Measurements from ENCODE around the gene CREB5.

Gene CREB5

DNA sequence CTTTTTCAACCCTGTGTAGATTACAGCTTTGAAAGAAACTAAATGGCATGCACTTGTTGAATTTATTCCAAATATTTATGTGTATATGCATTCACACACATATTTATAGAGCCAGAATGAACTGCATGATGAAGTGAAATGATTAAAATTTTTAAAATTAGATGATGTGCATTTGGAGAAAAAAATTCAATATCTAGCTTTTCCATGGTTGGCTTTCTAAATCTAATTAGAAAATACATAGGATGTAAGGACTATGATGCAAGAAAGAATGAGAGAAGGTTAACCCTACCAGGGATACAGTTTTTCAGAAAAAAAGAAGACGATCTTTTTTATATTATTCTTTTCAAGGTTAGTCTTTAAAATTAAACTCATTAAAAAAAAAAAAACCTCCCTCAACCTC is 341.3 kb downstream of the CREB5 start:
- Histone ChIP-seq H3K27me3 (ENCODE audit: insufficient read depth, low read length, poor library complexity) (no peaks in the 10 kb centered on the region), H3K27ac (ENCODE audit: low read length) (no peak overlapping the region), H3K36me3 (ENCODE audit: insufficient read depth, low read length) (no peaks in the 10 kb centered on the region), H3K4me1 (ENCODE audit: insufficient read depth, low read length) (no peaks in the 10 kb centered on the region), H3K9ac (ENCODE audit: low read depth, low read length) (no peak overlapping the region), H3K9me3 (ENCODE audit: insufficient read depth, low read length, severe bottlenecking) (no peaks in the 10 kb centered on the region), H4K20me1 (ENCODE audit: insufficient read depth, low read length) (no peaks in the 10 kb centered on the region), H2AFZ (ENCODE audit: low read depth, low read length) (no peak overlapping the region), H3K4me2 (ENCODE audit: insufficient read depth, low read length) (no peak overlapping the region), H3K79me2 (ENCODE audit: insufficient read depth, low read length) (no peaks in the 10 kb centered on the region), H3K4me3 (ENCODE audit: low read depth in 1 of 2, low read length in 2 of 2) (no peak overlapping the region)
- no peak for DNase-seq
- TF ChIP-seq EZH2 (IDR thresholded peaks at IDR 0.05; ENCODE audit: borderline replicate concordance, low read depth, low read length, severe bottlenecking): no peak
- TF ChIP-seq, protein P1, sequence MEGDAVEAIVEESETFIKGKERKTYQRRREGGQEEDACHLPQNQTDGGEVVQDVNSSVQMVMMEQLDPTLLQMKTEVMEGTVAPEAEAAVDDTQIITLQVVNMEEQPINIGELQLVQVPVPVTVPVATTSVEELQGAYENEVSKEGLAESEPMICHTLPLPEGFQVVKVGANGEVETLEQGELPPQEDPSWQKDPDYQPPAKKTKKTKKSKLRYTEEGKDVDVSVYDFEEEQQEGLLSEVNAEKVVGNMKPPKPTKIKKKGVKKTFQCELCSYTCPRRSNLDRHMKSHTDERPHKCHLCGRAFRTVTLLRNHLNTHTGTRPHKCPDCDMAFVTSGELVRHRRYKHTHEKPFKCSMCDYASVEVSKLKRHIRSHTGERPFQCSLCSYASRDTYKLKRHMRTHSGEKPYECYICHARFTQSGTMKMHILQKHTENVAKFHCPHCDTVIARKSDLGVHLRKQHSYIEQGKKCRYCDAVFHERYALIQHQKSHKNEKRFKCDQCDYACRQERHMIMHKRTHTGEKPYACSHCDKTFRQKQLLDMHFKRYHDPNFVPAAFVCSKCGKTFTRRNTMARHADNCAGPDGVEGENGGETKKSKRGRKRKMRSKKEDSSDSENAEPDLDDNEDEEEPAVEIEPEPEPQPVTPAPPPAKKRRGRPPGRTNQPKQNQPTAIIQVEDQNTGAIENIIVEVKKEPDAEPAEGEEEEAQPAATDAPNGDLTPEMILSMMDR (IDR thresholded peaks at IDR 0.05; ENCODE audit: borderline replicate concordance, extremely low read depth, low read length, poor library complexity, severe bottlenecking): no peak
- no peak for ATAC-seq (ENCODE audit: insufficient read depth, low read depth)

DNA sequence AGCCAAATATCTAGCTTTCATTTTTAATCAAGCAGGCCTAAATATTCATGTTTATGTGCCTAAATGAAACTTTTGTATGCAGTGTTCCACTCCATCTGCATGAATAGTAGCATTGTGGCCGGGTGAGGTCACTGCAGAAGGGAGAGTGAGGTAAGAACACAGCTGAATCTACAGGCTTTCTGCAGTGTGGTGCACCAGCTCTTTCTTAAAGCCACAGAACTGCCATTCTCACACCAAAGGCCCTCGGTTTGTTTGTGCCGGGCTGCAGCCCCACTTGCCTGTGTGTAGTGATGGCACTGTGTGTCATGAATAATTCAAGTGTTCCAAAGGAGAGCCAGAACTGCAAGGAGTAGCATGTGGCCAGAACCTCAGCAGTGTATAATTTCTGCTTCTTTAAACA is 341.7 kb downstream of the CREB5 start:
- Histone ChIP-seq H3K27ac (ENCODE audit: low read length) (no peak overlapping the region), H3K4me1 (ENCODE audit: insufficient read depth, low read length) (no peaks in the 10 kb centered on the region), H3K79me2 (ENCODE audit: insufficient read depth, low read length) (no peaks in the 10 kb centered on the region), H3K4me3 (ENCODE audit: low read depth in 1 of 2, low read length in 2 of 2) (no peak overlapping the region), H3K27me3 (ENCODE audit: insufficient read depth, low read length, poor library complexity) (no peaks in the 10 kb centered on the region), H3K9me3 (ENCODE audit: insufficient read depth, low read length, severe bottlenecking) (no peaks in the 10 kb centered on the region), H3K36me3 (ENCODE audit: insufficient read depth, low read length) (no peaks in the 10 kb centered on the region), H3K4me2 (ENCODE audit: insufficient read depth, low read length) (no peak overlapping the region), H2AFZ (ENCODE audit: low read depth, low read length) (no peak overlapping the region), H3K9ac (ENCODE audit: low read depth, low read length) (no peak overlapping the region), H4K20me1 (ENCODE audit: insufficient read depth, low read length) (no peaks in the 10 kb centered on the region)
- TF ChIP-seq, protein P1 (IDR thresholded peaks at IDR 0.05; ENCODE audit: borderline replicate concordance, extremely low read depth, low read length, poor library complexity, severe bottlenecking): no peak
- TF ChIP-seq EZH2 (IDR thresholded peaks at IDR 0.05; ENCODE audit: borderline replicate concordance, low read depth, low read length, severe bottlenecking): no peak
- ATAC-seq (ENCODE audit: insufficient read depth, low read depth): no peak
- DNase-seq: no peak

DNA sequence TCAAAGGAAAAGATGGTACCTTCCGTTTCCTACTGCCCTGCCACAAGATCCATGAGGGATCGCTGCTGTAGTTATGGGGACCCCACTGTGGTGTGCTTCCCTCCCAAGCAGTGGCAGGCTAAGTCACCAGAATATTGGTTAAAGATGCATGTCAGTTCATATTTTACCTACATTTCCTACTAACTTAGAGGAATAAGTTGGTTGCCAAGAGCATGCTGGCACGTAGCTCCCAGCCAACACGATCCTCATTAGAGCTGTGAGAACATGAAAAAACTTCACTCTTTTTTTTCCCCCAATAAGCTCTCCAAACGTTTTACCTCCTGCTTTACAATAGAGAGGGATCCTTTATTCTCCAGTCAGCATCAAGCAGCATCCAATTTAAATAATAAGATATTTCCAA is 342.1 kb downstream of the CREB5 start:
- Histone ChIP-seq H3K27me3 (ENCODE audit: insufficient read depth, low read length, poor library complexity) (peaks cover under 1% of the 10 kb centered on the region), H3K36me3 (ENCODE audit: insufficient read depth, low read length) (no peaks in the 10 kb centered on the region), H3K4me3 (ENCODE audit: low read depth in 1 of 2, low read length in 2 of 2) (no peak overlapping the region), H3K27ac (ENCODE audit: low read length) (no peak overlapping the region), H3K79me2 (ENCODE audit: insufficient read depth, low read length) (no peaks in the 10 kb centered on the region), H3K9me3 (ENCODE audit: insufficient read depth, low read length, severe bottlenecking) (no peaks in the 10 kb centered on the region), H3K4me1 (ENCODE audit: insufficient read depth, low read length) (no peaks in the 10 kb centered on the region), H3K4me2 (ENCODE audit: insufficient read depth, low read length) (no peak overlapping the region), H4K20me1 (ENCODE audit: insufficient read depth, low read length) (no peaks in the 10 kb centered on the region), H3K9ac (ENCODE audit: low read depth, low read length) (no peak overlapping the region), H2AFZ (ENCODE audit: low read depth, low read length) (no peak overlapping the region)
- DNase-seq: no peak
- no peak for TF ChIP-seq EZH2 (IDR thresholded peaks at IDR 0.05; ENCODE audit: borderline replicate concordance, low read depth, low read length, severe bottlenecking)
- TF ChIP-seq, protein P1 (IDR thresholded peaks at IDR 0.05; ENCODE audit: borderline replicate concordance, extremely low read depth, low read length, poor library complexity, severe bottlenecking): no peak
- no peak for ATAC-seq (ENCODE audit: insufficient read depth, low read depth)

DNA sequence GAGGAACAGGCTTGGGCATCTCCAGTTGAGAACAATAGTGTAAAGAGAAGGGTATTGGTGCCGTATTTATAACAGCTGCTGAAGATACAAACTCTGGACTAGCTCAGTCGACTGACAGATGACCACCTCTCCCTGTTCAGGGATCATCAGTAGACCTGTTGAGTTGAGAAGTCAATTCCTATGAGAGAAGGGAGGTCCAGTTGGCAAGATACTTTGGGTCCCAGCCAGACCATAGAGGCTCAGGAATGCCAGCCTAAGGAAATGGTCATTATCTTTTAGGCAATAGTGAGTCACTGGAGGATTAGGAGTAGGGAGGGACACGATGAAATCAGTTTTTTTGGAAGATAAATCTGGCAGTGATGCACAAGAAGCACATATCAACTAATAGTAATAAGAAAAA is 342.9 kb downstream of the CREB5 start:
- H3K79me2 ChIP-seq (ENCODE audit: insufficient read depth, low read length): no peaks in the 10 kb centered on the region
- no peak overlapping the region for H3K4me3 ChIP-seq (ENCODE audit: low read depth in 1 of 2, low read length in 2 of 2)
- peaks cover 4% of the 10 kb centered on the region for H3K27me3 ChIP-seq (ENCODE audit: insufficient read depth, low read length, poor library complexity)
- ATAC-seq (ENCODE audit: insufficient read depth, low read depth): no peak
- DNase-seq: no peak
- no peak overlapping the region for H3K9ac ChIP-seq (ENCODE audit: low read depth, low read length)
- H3K27ac ChIP-seq (ENCODE audit: low read length): no peak overlapping the region
- no peak overlapping the region for H2AFZ ChIP-seq (ENCODE audit: low read depth, low read length)
- TF ChIP-seq EZH2 (IDR thresholded peaks at IDR 0.05; ENCODE audit: borderline replicate concordance, low read depth, low read length, severe bottlenecking): no peak
- TF ChIP-seq, protein P1 (IDR thresholded peaks at IDR 0.05; ENCODE audit: borderline replicate concordance, extremely low read depth, low read length, poor library complexity, severe bottlenecking): no peak
- no peaks in the 10 kb centered on the region for H4K20me1 ChIP-seq (ENCODE audit: insufficient read depth, low read length)
- H3K4me2 ChIP-seq (ENCODE audit: insufficient read depth, low read length): no peak overlapping the region
- no peaks in the 10 kb centered on the region for H3K36me3 ChIP-seq (ENCODE audit: insufficient read depth, low read length)
- no peaks in the 10 kb centered on the region for H3K9me3 ChIP-seq (ENCODE audit: insufficient read depth, low read length, severe bottlenecking)
- H3K4me1 ChIP-seq (ENCODE audit: insufficient read depth, low read length): no peaks in the 10 kb centered on the region

All from DND-41 (cell line).